Inflammatory macrophage treated with lipopolysaccharide for 1 hour (primary cell): Measurements from ENCODE around the gene NR5A1.
A peak's percentile ranks its signal among the peaks of the same experiment; 100 is the strongest.

ENCODE experiments used
- DNase-seq, 2 donors: peaks; one replicate each; pipeline ENCODE4 v3.0.0-alpha.2; 2020 to 2022

Gene NR5A1

DNA sequence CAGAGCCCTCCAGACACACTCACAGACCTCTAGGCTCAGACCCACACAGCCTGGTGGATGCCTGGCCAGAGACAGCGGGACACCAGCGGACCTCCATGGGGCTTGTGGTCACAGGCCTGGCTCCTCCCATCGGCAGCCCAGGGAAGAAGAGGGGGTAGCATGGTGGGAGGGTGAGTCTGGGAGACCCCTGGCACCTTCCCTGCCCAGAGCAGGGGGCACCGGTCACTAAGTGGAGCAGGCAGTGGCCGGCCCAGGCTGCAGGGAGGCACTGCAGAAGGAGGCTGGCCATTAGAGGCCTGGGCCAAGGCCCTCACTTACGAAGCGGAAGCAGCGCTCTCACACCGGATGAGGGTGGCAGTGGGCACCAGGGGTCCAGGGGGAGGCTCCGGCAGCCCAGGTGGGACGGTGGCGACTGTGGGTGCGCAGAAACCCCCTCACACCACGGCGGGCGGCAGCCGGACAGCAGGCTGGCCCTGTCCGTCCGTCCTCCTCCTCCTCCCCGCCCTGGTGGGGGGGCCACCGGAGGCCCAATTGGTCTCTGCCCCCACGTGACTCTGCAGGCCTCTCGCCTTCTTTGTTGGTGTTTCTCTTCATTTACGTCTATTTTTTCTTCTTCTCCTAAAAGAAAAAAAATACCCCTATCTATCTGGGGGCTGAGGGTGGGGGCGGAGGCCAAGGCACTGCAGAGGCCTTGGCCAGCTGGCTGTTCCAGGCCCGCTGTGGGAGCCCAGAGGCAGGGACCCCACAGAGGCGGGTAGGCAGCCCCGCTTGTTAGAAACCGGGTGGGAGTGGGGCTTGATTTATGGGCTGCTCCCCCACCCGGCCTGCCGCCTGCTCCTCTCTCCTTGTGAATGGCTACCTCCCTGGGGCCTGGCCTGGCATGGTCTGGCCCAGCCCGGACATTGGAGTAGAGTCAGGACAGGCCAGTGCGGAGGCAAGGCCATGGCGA is at the start of gene NR5A1:
NR5A1 (minus strand) TSS at position 469 of the 949 bp plus-strand sequence. CDS start 4,004 bp downstream, outside the sequence.
- no peak for DNase-seq

DNA sequence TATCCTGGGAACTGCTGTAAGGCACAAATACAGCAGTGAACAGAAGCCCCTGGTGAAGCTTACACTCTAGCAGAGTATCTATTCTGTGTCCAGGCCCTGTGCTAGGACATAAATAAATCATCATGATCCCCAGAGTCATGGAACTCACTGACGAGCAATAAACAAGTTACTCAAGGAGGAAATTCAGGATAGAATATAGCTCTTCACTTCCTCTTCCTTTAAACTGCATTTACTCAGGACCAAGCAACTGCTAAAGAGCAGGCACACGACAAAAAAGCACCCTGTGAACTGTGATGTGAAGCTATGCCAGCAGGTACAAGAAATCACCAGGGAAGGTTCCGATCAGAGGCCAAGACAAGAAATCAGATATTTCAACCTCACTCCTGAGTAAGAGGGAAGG is 47.8 kb upstream of the NR5A1 start:
- DNase-seq = no peak

GRCh38 chr9:124553738-124554137 is 46.5 kb upstream of the NR5A1 start:
- no peak for DNase-seq

DNA sequence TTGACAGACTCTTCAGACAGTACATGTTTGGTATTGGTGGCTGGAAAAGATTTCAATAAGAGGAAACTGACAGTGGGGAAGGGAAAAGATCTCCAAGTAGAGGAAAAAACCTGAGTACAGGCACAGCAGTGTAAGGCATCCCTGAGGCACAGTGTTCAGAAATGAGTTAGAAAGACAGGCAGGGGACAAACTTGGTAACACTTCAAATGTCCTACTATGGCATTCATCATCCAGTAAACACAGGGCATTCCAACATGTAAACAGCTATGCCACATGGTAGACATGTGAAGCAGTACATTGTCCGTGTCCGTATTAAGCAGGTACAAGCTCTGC is 45.0 kb upstream of the NR5A1 start:
- no peak for DNase-seq

DNA sequence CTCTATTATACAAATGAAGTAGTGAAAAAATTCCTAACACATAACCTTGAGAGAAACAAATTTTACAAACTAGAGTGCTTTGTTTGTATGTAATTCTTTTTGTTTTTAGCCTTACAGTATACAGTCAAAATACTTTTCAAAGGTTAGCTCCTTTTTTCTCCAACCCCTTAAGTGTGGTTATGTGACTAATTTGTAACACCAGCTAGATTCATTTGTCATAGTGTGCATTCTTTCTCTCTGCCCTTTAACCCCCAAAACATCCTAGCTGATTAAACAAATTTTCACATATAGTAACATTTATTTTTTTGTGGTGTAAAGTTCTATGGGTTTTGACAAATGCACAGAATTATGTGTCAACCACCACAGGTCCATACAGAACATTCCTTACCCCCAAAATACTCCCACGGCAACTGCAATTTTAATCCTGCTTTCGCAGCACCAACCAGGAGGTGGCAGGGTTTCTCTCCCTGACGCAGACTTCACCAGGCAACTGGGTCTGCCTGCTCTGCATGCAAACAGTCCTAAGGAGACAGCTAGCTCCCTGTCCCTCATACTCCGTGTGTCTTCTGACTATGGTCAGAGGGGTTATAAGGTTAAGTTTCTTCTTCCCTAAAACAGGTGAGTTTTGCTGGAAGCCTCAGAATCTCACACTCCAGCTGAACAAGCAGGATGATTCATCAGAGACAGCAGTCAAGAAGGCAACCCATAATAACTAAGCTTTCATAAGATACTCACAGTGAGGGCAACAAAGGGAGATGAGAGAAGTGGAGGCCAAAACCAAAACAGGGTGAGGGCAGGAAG is 44.5 kb upstream of the NR5A1 start:
- peak; percentile 7 to 10 for DNase-seq

GRCh38 chr9:124550072-124550471 is 42.9 kb upstream of the NR5A1 start:
- no peak for DNase-seq

DNA sequence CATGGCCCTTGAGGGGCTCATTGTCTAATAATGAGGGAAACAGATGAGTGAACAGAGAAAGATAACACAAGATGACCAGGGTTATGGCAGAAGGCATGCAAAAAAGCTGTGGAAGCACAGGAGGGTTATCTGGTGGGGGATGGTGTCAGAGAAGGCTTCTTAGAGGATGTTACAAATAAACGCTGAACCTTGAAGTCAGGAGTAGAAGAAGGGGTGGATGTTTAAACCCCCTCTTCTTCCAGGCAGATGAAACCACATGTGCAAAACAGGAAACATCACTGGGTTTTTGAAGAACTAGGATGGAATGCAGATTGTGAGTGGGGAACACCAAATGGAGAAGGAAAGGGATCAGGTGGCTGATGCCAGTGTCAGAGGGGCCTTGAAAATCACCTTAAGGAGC is 41.8 kb upstream of the NR5A1 start:
- DNase-seq = no peak

DNA sequence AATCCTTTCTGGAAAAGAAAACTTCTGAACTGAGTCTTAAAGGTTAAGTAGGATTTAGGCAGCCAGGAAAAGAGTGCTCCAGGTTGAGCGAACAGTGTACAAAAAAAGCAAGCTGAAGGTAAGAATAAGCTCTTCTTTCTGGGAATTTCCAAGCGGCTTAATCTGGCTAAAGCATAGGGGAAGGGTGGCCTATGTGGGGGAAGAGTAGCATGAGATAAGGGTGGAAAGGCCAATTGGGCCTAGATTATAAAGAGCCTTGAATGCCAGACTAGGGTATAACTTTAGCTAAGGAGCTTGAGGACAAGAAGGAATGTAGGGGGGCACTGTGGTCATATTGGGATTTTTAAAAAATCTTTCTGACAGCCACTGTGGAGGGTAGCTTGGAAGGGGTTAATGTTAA is 37.3 kb upstream of the NR5A1 start:
- no peak for DNase-seq

- no peak for DNase-seq
Measured at GRCh38 chr9:124541824-124542223, 34.6 kb upstream of the NR5A1 start.

GRCh38 chr9:124537926-124538325 is 30.7 kb upstream of the NR5A1 start:
- no peak for DNase-seq

GRCh38 chr9:124535846-124536245 is 28.6 kb upstream of the NR5A1 start:
- DNase-seq = no peak

- DNase-seq = no peak
Measured at GRCh38 chr9:124532897-124533296, 25.7 kb upstream of the NR5A1 start.

GRCh38 chr9:124531115-124531514 is 23.9 kb upstream of the NR5A1 start:
- no peak for DNase-seq

DNA sequence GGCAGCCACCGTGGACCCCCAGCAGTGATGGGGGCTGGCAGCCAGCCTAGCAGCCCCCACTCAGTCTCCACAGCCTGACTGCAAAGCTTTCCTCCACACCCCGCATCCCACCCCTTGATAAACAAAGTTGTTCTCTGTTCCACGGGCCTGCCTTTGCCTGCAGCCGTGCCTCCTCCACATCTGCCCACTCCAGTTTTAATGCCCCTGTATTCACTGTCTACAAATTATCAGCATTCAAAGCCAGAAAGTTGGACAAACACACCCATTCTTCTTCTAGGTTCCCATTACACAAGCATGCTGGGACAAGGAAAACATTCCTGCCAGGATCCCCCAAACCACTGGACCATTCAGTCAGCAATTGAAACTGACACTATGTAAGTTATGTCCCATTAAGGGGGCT is 23.0 kb upstream of the NR5A1 start:
- DNase-seq = no peak

DNA sequence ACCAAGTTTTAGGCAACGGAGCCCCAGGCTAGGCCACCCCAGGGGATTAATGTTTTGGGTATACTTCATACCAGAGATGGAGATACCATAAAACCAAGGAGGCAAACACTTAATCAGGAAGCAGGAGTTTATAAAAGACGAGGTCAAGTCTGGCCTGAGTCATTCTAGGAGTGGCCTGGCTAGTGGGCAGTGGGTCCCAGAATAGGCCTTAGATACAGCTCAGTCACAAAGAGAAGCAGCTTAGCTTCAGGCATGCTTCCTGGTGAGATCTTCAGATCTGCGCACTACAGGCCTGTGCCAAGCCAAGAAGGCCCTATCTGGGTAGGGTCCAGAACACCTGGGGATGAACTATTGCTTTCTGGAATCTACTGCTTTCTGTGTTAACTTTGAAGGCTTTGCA is 20.6 kb upstream of the NR5A1 start:
- no peak for DNase-seq

GRCh38 chr9:124526174-124526573 is 19.0 kb upstream of the NR5A1 start:
- no peak for DNase-seq

DNA sequence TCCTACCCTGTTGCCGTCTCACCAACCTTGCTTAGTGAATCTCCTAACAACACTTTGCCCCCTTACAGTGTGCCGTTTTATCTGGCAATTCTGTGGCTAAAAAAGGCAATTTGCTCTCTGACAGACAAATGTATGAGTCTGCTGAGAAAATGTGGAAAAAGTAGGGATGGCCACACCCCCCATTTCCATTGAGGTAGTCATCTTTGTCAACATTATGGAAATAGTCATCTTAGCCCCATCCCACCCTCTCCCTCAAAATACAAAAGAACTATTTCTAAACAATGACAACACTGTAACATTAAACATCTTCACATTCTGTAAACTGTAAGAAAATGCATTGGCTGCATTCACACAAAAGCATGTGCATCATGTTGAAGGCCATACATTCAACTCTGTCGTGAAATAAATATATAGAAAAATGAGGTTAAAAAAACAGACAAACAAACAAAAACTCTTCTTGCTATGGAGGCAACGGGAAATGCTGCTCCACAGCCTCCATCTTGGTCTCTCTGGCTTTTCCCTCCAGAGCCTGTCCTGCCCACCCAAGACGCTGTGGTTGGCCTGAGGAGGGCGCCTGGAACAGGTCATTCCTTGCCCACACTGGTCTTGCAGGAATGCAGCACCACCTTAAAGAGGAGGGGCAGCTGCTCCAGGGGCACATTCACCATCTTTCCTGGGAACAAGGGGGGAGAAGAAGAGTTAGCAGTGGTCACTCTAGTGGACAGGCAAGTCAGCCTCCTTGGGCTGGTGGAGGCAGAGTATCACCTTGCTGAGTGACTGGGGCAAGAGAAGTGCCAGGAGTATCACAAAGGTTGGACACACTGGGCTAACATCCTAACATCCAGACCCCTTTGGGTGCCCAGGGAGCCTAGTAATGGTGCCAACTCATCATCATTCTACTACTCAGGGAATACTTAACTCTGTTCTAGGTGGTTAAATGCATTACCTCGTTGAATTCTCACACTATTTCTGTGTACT is 15.2 kb upstream of the NR5A1 start:
- DNase-seq = no peak

GRCh38 chr9:124521142-124521541 is 13.9 kb upstream of the NR5A1 start:
- DNase-seq = no peak

GRCh38 chr9:124520206-124520596 is 13.0 kb upstream of the NR5A1 start:
- DNase-seq = no peak

DNA sequence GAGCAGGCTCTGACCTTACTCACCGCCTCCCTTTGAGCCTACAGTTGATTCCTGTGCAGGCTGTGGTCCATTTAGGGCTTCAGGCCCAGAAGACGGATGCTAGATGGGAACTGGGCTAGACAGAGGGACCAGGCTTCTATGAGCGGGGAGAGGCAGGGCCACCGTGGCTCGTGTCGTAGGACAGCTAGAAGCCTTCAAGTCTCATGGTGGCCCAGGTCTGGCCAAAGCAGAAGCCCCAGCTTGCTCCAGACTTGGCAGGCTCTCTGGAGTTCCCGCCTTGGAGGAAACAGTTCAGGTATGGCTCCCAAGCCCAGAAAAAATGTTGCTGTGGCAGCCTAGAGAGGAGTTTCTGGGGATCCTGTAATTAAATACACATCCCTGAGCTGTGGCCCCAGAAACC is 10.9 kb upstream of the NR5A1 start:
- no peak for DNase-seq

DNA sequence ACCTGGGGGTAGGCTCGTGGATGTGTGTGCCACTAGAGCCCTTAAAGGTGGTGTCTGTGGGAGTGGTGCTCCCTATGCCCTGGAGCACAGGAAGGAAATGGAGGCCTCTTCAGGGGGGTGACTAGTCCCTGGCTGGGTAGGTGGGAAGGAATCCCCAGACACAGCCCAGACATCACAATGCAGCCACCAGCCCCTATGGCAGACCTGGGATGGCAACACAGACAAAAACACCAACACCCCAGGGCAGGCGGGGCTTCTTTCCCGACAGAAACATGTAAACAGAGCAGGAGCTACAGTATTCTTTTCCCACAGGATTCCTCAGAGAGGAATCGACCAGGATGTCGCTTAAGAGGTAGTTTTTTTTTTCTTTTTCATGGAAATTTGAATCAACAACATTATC is 10.4 kb upstream of the NR5A1 start:
- no peak for DNase-seq

- no peak for DNase-seq
Measured at GRCh38 chr9:124514874-124515273, 7.7 kb upstream of the NR5A1 start.

DNA sequence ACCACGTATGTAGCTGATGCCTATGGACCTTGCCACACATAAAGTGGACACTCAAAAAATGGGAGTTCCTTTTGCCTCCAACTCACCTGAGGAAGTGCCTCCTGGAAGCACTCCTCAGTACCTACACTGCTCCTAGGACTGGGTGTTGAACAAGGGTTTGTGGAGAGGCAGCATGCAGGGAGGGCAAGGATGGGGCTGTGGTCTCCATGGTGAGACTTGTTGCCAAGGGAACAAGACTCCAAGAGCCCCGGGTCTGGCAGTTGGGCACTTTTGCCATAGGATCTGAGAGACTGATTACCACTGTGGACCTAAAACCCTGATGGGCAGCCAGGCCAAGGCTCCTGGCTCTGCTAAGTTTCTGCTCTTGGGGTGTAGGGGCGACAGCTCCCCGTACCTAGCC is 6.9 kb upstream of the NR5A1 start:
- no peak for DNase-seq
